GM18951 (cell line): Measurements from ENCODE around the gene HGS.
"Not testable (repeated sequence)": the region's sequence is repeated elsewhere in the genome, so short reads cannot be mapped to it uniquely, and the experiment has no call there.

Experiments
- POLR2A ChIP-seq: IDR thresholded peaks from 4 replicates; pipeline ENCODE4 v1.6.1; 2011; ENCODE audit warnings: mild to moderate bottlenecking; ENCODE audit not compliant: insufficient read length, insufficient read depth; ENCODE audit errors: extremely low read depth
- in situ Hi-C: fragments of 300-500 bp; cut with MboI; formaldehyde crosslinking; loops from one replicate; pipeline ENCODE4 v1.12.0; 2022; ENCODE audit warnings: low sequenced_read_pairs, mixed read lengths, inconsistent platforms; ENCODE audit not compliant: unreplicated experiment

Gene HGS

GRCh38 chr17:81735264-81736102 lies 51.7 kb downstream of the HGS start:
- TF ChIP-seq POLR2A: no peak
- in situ Hi-C loops: no loop called here

- no peak for TF ChIP-seq POLR2A
- in situ Hi-C loops: no loop called here
Measured at GRCh38 chr17:81737947-81738800, 54.4 kb downstream of the HGS start.

DNA sequence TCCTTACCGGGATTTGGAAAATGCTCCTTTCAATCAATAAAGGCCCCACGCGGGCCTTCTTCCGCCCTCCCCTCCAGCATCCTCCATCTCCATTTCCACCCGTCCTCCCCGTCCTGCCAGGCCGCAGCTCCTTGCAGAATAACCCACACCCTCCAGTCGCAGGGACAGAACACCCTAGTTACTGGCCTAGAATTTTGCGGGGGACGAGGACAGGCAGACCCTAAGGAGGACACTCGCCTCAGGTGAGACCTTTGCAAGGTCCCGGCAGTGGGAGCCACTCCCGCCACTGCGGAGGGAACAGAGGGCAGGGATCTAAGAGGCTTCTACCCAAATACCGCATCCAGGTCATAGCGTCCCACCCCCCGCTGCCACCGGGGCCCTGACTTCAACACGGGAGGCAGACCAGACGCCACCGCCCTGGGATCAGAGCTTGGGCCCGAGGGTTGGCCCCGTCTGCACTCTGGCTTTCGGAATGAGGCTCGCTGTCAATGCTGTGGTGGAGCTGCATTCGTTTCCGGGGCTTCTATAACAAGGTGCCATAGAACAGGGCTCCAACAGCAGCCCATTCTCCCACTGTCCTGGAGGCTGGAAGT lies 55.1 kb downstream of the HGS start:
- in situ Hi-C loops: no loop called here
- no peak for TF ChIP-seq POLR2A

DNA sequence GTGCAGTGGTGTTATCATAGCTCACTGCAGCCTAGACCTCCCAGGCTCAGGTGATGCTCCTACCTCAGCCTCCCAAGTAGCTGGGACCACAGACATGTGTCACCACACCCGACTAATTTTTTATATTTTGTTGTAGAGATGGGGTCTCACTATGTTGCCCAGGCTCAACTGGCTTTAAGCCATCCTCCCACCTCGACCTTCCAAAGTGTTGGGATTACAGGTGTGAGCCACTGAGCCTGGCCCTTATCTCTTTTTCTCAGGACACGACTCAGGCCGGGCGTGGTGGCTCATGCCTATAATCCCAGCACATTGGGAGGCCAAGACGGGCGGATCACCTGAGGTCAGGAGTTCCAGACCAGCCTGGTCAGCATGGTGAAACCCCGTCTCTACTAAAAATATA lies 55.8 kb downstream of the HGS start:
- in situ Hi-C loops: not testable (repeated sequence)

DNA sequence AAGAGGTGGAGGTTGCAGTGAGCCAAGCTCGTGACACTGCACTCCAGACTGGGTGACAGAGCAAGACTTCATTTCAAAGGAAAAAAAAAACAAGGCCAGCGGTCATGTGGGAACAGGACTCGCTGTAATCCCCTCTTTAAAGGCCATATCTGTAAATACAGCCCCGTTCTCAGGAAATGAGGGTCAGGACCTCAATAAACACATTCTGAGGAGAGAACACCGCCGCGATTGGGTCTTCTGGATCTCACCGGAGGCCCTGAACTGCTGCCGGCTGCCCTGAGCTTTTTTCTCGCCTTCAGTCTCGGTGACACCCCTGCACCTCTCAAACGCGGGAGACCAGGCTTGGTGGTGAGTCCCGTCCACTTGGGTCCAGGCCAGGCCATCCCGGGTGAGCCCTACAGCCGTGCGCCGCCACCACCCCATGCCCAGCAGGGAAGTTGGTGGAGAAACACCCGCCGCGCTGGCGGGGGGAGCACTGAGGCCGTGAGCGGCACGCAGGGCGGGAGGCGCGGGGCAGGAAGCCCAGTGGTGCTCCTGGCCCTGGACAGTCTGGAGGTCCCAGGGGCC lies 56.7 kb downstream of the HGS start:
- no peak for TF ChIP-seq POLR2A
- in situ Hi-C loops: no loop called here

DNA sequence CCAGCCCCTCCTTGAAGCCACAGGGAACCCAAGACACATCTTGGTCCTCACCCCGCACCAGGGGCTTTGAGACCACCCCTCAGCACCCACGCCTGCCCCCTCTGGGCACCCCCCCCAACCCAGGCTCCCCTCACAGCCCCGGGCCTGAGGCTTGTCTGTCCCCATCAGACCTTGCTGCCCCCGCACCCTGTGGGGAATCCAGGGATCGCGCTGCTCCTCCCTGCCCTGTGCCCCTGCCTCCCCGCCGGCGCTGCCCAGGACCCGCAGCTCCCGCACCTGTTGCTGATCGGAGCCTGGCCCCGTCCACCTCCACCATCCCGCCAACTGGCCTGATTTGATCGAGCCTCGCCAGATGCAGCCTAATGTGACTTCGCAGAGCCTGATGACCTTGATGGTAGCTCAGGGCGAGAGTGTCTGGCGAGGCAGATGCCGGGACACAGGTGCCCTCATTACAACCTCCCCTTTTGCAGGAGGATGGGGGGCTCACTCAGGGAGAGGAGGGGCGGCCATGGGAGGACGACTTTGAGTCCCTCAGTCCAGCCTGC lies 57.3 kb downstream of the HGS start:
- TF ChIP-seq POLR2A: no peak
- in situ Hi-C loops: no loop called here

DNA sequence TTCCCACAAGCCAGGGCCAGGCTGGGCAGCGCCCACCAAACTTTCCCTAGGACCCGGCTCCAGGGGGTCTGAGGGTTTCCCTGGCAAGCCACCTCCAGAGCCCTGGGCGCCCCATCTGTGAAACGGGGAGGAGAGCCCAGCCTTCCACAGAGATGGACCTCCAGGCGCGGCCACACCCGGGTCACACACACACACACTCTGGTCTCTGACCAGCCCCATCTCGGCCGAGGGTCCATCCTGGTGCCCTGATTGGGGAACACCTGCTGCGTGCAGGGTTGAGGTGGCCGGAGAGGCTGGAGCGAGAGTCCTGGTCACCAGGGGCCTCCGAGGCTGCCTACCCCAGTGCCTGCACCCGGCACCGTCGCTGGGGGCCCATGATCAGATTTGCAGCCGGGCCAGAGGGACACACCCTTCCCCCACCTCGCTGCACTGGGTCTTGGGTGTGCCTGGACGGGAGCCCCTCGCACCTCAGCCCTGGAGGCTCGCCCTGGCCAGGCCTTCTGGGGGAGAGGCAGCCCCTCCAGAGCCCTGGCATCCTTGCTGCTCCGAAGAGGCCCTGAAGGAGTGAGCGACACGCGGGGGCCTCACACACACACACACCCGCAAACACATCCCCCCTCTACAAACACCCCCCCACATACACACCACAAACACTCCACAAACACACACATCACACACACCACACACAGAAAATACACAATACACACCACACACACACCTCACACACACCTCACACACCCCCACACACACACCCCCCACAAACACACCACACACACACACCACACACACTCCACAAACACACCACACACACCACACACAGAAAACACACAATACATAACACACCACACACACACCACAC lies 58.0 kb downstream of the HGS start:
- no peak for TF ChIP-seq POLR2A
- in situ Hi-C loops: no loop called here
